GM21723 (cell line): ENCODE measurements around the gene KCNJ10.
A peak's percentile ranks its signal among the peaks of the same experiment; 100 is the strongest.
"Not testable (repeated sequence)": the region's sequence is repeated elsewhere in the genome, so short reads cannot be mapped to it uniquely, and the experiment has no call there.

ENCODE experiments used
- ATAC-seq: cut with Tn5 transposase; IDR thresholded peaks from one replicate; pipeline ENCODE4 v1.9.1; 2021; ENCODE audit warnings: mild to moderate bottlenecking, moderate library complexity; ENCODE audit not compliant: unreplicated experiment

Gene KCNJ10

DNA sequence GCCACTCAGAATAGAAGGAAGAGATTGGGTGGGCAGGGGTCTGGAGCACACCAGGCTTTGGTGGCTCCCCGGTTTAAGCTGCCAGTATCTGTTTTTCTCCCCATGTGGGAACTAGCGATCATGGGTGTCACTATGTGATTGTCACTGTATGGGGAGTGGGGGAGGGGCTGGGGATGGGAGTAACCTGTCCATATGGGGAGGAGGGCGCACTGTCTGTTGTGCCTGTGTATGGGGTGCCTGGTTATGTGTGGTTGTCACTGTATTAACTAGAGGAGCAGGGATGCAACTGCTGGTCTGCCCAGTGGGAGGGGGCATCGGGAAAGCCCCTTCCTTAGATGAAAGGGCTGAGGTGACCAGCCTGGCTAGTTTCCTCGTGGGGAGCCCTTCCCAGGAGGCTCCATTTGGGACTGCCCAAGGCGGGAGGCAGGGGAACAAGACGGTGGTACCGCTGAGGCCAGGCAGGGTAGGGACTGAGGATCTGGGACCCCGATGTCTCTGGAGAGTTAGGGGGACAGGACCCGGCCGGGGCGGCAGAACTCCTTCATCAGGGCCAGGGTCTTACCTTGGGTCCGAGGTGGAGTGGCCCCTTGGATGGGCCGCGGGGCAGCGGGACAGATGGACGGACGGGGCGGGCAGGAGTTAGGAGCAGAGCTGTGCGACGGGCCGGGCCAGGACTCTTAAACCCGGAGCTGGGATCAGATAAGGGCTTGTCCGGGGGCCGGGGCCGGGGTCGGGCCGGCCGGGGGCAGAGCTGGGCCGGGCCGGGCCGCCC, at the start of gene KCNJ10:
Gene KCNJ10 (minus strand): TSS at position 701 of the 772 bp plus-strand sequence. CDS start 27,628 bp downstream, outside the sequence.
- ATAC-seq, result peak; percentile 11

DNA sequence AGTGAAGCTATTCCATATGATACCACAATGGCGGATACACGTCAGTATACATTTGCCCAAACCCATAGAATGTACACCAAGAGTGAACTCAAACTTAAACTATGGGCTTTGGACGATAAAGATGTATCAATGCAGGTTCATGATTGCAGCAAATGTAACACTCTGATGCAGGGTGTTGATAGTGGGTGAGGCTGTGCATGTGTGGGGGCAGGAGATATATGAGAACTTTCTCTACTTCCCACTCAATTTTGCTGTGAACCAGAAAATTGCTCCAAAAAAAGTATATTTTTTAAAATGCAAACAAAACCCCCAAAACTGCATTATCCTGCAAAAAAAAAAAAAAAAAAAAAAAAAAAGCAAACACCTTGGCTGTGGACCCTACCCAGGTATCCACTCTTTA, 49.0 kb upstream of the KCNJ10 start:
- ATAC-seq, result no peak

DNA sequence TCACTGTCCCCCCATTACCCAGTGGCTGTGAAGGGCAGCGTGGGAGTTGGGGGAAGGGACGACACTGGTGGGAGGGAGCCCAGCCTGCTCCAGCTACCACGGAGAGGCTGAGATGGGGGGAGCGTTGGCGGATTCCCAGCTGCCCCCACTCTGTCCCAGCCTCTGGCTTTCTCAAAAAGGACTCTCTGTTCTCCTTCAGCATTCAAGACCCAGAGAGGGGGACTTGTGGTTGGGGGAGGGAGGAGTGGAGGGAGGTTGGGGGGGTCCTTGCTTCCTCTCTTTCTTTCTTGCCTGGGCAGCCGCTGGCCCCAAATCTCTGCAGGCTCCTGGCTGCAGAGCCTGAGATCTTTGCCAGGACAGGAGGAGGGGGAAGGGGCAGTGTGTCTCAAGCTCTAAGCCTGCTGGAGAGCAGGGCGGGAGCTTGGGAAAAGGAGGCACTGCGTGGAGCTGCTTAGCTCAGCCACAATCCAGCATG, 47.8 kb upstream of the KCNJ10 start:
- no peak for ATAC-seq

DNA sequence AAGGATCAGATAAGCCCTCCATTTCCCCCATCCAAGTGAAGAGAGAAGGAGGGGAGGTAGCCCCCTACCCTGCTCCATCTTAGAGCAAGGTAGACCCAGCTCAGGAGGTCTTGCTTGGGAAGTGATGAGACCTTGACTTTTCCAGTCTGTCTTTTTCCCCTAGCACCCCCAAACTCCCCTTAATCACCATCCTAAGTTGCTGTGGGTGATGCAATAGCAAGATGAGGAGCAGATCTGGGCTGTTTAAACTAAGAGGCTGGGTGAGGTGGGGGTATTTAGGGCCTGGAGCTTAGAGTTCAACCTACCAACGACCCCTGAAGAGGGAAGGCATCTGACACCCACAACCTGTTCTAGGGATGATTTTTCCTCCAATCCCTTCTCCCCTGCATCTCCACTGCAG, 47.3 kb upstream of the KCNJ10 start:
- no peak for ATAC-seq

DNA sequence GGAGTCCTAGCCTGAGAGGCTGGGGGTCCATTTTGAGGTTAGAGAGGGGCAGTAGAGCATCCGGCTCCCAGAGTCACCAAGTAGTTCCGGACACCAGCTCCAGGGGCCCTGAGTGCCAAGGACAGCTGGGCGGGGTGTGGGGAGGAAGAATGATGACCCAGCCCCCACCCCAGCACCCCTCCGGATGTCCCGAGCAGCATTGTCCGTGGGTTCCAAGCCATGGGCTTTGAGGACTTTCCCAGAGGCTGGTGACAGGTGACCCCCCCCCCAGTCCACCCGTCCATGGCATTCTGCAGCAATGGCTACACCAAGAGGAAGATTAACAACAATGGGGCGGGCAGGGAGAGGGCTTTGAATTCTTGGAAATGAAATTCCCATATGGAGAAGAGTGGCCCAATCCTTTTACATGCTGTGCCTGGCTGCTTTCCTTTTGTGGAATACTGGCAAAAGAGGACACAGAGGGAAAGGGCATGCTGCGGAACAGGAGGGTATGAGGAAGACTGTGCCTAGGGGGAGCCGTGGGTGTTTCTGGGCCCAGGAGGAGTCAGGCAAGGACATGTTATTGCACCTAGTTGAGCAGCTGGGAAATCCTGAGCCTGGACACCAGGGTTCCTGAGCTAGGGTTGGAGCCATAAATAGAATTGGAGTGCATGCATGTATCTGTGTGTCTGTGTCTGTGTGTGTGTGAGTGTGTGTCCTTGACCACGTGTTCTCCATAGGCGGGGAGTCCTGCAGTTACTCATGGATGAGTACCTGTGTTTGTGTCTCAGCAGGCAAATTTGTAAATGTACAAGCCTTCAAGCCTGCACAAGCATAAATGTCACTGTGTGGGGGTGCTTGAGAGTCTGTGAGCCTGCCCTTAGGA, 46.6 kb upstream of the KCNJ10 start:
- no peak for ATAC-seq

DNA sequence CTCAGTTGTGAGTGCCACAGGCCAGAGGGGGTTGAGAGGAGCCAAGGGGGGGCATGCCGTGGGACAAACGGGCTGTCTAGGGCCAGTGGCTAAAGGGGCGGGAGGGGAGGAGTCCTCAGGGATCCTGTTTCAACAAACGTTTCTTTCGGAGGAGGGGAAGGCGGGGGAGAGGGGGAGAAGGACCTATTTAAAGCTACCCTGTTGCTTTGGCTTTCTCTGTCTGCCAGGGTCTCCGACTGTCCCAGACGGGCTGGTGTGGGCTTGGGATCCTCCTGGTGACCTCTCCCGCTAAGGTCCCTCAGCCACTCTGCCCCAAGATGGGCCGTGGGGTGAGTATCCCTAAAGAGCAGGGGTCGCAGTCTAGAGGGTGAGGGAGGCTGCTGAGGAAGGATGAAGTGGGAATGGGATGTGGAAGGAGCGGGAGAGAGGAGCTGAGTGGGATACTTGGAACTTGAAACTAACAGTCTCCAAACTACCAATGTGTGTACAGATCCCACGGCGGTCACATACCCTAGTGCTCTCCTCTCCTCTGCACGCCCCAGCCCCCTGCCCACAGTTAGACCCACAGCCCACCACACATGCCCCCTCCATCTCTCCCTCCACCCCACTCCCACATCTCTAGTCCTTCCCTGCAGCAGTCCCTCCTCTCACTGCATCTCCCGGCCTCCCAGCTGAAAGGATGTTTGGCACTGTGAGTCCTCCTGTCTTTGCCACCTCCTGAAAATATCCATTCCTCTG, 45.8 kb upstream of the KCNJ10 start, which contains the start of gene ATP1A2:
Gene ATP1A2 (plus strand): TSS at position 215 of the 738 bp plus-strand sequence. CDS start 103 bp downstream, at position 318.
- ATAC-seq, result no peak

DNA sequence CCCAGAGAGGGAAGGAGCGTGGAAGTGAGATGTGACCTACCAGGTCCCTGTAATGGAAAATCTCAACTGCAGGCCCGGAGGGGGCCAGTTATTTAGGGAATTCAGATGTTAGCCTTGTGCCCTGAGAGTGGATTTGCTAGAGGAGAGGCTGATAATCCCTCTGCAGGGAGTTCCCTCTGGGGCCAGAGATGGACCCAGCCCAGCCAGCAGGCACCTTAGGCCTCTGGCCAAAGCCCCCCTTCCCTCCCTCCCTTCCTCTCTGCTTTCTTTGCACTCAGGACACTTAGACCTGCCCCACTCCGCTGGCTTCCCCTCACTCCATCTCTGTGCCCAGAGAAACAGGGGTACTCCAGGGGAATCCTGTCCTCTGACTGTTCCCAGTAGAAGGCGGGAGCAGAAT, 44.1 kb upstream of the KCNJ10 start:
- ATAC-seq, result no peak

DNA sequence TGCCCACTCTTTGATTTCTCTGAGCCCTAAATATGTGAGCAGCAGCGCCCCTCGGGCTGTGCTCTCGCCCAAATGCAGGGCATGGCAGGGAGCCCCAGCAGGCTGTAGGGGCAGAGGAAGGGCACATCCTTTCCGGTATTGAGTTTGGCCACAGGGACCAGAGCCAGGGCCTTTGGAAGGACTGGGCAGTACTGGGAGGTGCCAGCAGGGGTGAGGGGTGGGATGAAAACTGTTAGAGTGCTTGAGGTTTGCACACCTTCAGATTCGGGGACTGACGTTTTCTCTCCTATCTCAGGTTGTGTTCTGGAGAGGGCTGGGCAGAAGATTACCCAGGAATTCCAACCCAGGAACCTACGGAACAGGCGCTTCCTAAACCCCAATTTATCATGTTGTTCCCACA, 43.4 kb upstream of the KCNJ10 start:
- ATAC-seq, result no peak

DNA sequence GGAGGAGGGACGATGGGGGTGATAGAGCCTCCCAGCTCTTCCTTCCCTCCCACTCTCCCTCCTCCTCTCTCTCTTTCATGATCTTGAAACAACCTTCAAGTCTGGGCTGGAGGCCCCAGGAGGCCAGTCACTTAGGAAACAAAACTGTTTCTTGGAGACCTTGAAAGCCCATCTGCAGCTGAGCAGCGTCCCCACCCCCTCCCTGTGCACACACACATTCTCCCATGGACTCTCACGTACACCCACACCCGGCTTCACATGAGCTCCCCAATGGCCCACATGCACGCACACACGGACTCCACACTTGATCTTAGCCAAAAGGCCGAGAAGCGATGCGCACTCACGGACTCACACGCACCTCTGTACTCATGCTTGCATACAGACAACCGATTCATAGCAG, 42.4 kb upstream of the KCNJ10 start:
- no peak for ATAC-seq

DNA sequence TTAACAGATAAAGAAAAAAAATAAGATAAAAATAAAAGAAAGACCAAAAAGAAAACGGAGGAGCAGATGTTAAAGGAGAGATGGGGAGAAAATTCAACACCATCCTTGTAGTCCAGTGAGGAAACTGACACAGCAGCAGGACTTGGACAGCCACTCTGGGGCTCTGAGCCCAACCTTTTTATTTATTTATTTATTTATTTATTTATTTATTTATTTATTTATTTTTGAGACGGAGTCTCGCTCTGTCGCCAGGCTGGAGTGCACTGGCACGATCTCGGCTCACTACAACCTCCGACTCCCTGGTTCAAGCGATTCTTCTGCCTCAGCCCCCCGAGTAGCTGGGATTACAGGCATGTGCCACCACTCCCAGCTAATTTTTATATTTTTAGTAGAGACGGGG, 41.5 kb upstream of the KCNJ10 start:
- ATAC-seq, result not testable (repeated sequence)

DNA sequence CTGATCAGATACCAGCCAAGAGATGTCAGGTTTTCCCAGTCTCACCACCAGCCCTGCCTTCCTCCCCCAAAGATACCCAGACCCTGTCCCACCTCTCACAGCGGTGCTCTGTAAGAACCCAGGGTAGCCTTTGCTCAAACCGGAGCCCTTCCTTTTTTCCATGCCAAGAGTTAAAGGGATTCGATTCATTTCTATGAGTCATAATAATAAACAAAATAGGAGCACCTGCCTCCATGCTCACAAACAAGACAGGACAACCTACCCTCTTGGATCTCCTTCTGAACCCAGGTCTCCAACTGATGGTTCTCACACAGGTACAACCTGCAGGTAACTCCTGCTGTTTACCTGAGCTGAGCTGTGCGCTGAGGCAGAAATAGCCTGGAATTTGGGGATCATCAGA, 39.7 kb upstream of the KCNJ10 start:
- ATAC-seq, result no peak

DNA sequence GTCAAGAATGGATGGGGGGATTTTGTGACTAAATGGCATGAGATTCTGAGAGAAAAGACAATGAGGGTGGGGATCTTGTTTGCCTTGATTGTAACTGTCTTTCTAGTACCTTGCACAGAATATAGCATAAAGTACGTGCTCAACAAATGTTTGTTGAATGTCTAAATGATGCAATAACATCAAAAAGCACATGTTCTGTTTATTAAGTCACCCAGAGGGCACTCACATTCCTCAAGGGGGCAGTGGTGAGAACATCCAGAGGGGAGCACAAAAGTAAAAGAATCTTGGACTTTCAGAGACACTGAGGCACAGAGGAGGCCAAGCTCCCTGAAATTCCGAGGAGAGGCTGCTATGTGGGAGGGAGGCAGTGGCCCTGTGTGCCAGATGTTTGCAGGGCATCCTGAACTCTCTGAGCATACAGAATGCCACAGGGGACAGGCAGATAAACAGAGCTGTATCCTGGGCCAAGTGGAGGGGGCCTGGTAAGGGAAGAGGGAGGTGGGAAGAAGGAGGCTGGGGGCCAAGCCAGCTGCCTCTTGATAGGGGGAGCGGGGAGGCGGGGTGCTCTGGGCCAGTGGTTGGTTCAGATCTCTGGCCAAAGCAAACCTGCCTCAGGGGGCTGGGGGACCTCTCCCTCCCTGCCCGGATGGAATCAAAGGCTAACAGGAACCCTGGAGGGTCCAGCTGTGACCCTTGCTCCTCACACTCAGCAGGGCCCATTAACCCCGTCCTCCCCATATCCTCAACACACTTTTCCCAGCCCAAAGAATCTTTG, 39.1 kb upstream of the KCNJ10 start:
- ATAC-seq, result no peak

DNA sequence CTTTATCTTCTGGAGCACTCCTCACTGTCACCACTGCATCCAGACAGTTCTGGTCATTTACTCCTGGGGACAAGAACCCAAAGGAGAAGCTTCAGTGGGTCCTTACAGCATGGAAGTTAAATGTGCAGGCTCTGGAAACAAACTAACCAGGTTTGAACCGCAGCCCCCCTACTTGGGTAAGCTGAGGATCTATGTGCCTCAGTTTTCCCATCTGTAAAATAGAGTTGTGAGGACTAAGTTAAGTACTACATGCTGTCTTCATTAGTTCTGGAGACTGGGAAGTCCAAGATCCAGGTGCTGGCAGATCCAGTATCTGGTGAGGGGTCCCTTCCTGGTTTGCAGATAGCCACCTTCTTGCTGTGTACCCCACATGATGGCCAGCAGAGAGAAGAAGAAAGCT, 37.6 kb upstream of the KCNJ10 start:
- no peak for ATAC-seq

DNA sequence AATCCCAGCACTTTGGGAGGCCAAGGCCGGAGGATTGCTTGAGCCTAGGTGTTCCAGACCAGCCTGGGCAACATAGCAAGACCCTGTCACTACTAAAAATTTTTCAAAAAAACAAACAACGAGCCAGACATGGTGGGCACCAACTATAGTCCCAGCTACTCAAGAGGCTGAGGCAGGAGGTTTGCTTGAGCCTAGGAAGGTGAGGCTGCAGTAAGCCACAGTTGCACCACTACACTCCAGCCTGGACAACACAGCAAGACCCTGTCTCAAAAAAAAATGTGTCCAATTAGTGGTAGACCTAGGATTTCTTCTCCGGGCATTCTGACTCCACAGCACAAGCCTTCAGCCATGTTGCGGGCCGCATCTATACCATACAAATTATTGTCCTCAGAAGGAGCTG, 35.2 kb upstream of the KCNJ10 start:
- ATAC-seq, result no peak

DNA sequence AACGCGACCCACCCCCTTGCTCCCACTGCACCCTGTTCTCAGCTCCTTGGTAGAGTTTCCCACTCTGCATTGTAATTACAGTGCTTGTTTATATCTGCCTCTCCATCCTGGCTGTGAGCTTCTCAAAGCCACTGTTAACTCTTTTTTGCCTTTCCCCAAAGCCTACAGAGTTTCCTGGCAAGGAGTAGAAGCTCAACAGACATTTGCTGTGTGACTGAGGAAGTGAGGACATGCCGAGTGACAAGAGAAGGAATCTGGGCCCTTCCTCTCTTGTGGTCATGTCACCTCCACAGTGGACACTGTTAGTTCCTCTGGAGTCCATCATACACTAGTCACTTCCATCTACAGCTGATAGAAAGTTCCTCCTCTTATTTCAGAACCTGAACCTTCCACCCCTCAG, 34.5 kb upstream of the KCNJ10 start:
- no peak for ATAC-seq

DNA sequence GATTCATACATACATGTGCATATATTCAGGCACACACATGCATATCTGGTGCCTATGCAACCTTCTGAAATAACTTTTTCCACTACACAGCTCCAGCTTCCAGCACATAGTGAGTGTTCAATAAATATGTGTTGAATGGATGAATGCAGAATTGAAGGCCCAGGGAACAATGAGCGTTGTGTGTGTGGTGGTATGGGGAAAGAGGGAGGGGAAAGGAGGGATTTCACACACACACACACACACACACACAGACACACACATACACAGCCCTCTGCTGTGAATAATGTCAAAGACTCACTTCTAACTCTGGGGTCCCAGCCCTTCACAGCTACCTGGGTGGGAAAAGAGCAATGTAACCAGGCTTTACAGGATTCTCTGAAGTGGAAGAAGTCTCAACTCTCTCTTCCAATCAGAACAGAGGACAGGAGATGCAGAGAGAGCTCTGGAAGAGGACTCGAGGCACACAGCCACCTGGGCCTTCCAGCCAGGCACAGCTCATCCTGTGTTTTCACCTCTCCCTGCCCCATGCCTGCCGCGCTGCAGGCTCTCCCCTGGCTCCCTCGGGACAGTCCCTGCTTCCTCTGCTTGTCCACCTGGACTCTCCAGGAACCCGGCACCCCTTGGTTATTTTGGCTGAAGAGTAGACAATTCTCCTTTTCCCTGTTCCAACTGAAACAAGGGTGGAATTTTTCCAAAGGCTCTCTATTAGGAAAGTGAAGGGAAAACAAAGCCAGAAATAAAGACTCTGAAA, 33.9 kb upstream of the KCNJ10 start:
- no peak for ATAC-seq

DNA sequence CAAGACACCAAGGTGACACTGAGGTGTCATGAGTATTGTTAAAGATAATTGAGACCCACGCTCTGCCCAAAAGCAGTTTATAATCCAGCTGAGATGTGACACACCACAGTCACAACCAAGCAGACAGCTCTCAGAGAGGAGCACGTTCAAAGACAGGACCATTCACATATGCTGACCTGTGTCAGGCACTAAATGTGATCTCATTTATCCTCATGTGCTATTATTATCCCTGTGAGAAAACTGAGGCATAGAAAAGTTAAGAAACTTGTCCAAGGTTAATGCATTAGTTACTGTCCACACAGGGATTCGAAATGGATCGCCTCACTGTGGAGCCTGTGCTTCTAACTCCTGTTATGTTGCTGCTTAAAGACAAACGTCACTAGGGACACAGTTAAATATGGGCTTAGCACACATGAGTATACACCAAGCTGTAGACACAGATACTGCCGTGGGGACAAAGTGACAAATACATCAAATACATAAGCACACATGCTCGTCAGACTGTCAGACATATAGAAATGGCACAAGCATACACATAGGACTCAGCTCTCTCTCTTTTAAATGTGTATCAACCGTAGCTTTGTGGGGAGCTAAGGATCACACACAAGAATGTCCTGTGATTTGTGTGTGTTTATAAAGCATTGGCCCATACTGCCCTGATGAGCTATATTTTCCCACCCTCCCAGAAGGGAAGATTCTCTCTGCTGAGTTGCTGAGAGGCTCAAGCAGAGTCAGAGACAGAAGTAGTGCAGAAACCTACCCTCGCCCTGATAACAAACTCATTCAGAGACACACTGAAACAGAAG, 32.0 kb upstream of the KCNJ10 start:
- ATAC-seq, result no peak

DNA sequence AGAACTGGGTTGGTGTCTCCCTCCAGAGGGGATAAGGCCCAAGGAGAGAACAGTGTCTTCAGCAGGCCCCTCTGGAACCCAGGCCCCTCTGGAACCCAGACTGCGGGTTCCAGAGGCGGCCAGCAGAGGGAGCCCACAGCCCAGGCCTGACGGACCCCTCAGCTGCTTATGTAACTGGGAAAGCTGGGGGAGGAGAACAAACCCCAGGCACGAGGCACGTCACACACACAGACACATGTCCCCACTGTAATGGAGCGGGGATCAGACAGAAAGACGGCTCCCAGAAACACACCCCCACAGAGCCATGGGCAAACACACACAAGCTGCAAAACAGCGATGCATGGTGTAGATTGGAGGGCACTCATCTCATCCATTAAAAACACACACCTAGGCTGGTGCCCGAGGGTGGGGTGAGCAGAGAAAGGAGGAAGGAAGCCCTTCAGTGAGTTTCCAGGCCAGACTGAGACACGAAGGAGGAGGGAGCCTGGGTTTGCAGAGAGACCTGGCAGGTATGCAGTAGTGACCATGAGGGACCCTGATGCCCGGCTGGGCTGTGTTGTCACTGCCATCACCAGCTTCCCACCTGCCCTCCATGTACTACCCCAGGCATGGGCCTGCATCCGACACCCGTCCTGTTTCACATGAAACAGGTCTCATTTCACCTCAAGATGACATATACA, 31.2 kb upstream of the KCNJ10 start:
- peak; percentile 24 for ATAC-seq
